Cardiac muscle cell (in vitro differentiated cells and primary cell): Measurements from ENCODE around the gene FAM221B. TPM values are rescaled to one million over a fixed set of nuclear protein-coding genes. Genes with fewer than 3 reads are reported as not detected.
A peak's percentile ranks its signal among the peaks of the same experiment; 100 is the strongest.

Experiments used
- DNase-seq, 2 donors: peaks; one replicate each; pipeline versions ENCODE4 v3.0.0 to v3.0.0-alpha.2; 2010 to 2017; ENCODE audit warnings: low read depth in 1 of 2, low spot score in 1 of 2
- H3K27ac ChIP-seq: fragments of 200-600 bp; sonication (generic); 2 replicates; pipeline ENCODE4 v1.5.1; 2016
- H3K27me3 ChIP-seq: fragments of 200-600 bp; sonication (generic); 2 replicates; pipeline ENCODE4 v1.6.0; 2016; ENCODE audit warnings: control low read depth
- H3K36me3 ChIP-seq: fragments of 200-600 bp; sonication (generic); 2 replicates; pipeline ENCODE4 v1.5.1; 2016; ENCODE audit warnings: control low read depth
- H3K4me1 ChIP-seq: fragments of 200-600 bp; sonication (generic); 2 replicates; pipeline ENCODE4 v1.8.1; 2017; ENCODE audit warnings: low read depth, mild to moderate bottlenecking, mixed run types
- H3K4me3 ChIP-seq: fragments of 200-600 bp; sonication (generic); 2 replicates; pipeline ENCODE4 v1.5.1; 2016; ENCODE audit warnings: mild to moderate bottlenecking
- H3K9me3 ChIP-seq: fragments of 200-600 bp; sonication (generic); 2 replicates; pipeline ENCODE4 v1.5.1; 2017; ENCODE audit warnings: low read depth, mild to moderate bottlenecking, control low read depth
- polyA plus RNA-seq: library from polyadenylated mRNA; unstranded; fragments of >200 nt; fragmentation: Nextera tagmentation; extraction: Ambion mirVana; gene quantifications from 2 replicates; pipeline ENCODE4 v1.2.1, GENCODE V29; 2016
- total RNA-seq: library from RNA; depleted of rRNA; stranded (reverse); fragments of >200 nt; gene quantifications from 2 replicates; pipeline ENCODE4 v1.2.3, GENCODE V29; 2016
- TF ChIP-seq, protein P1 (sequence below): IDR thresholded peaks from 2 replicates; pipeline ENCODE4 v1.5.1; 2012; ENCODE audit warnings: low read depth, mild to moderate bottlenecking, low read length

Gene FAM221B
- total and polyA plus RNA-seq, 2 experiments from 2014 or later: 0.66 TPM; not detected in 1

DNA sequence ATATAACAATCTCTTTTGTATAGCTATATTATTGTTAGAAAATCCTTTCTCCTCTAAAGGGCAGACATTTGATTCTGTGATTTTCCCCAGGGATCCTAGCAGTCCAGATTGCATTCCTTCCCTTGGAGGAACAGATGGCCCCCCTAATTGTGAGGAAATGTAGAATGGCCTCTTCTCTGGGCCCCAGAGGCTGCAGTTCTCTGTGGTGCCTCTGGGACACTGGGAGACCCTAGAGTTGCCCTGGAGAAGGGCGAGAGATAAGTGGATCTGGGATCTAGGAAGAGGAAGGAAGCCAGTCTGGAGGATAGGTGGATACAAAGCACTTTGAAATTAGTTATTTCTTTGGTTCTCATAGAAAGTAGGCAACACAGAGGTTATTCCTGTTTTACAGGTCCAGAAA, 11.8 kb downstream of the FAM221B start:
- Histone ChIP-seq H3K27ac (no peak overlapping the region), H3K4me3 (no peak overlapping the region)
- DNase-seq: no peak

DNA sequence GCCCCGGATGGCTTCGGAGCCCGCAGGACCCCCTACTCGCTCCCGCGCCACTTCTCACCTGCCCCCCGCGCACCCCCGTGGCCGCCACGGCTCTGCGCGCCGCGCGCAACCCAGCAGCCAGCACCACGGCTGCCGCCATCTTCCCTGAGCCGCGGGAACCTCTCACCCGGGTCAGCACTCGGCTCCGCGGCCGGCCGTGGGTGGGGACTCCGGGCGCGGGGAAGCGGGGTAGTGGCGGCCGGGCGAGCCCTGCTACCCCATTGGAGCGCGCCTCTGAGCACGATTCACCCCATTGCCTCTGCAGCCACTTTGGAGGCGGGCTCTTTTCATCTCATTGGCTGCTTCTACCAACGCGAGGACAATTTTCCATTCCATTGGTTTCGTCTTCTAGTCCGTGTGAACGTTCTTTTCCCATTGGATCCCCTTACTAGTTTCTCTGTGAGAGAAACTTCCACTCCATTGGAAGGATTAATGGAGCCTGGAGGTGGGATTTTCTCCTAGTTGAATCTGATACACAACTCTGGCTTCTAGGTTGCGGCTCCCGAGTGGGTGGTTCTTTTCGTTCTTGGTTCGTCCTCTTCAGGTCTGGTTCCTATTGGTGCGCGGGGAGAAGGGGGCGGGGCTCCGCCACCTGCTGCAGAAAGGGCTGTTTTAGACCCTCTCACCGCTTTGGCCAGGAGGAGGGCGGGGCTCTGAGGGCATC, 13.5 kb downstream of the FAM221B start, which contains the start of gene HINT2:
HINT2 (minus strand) TSS at position 202 of the 703 bp plus-strand sequence; CDS start at position 139, 63 bp downstream.
- Histone ChIP-seq H3K4me1 (peaks cover 15% of the 10 kb centered on the region), H3K4me3 (peak within 1 kb of the TSS; percentile 83), H3K36me3 (no peaks in the 10 kb centered on the region), H3K27ac (peak within 1 kb of the TSS; percentile 92), H3K27me3 (no peaks in the 10 kb centered on the region), H3K9me3 (no peaks in the 10 kb centered on the region)
- DNase-seq: peak; percentile 98 to 99
- TF ChIP-seq, protein P1, sequence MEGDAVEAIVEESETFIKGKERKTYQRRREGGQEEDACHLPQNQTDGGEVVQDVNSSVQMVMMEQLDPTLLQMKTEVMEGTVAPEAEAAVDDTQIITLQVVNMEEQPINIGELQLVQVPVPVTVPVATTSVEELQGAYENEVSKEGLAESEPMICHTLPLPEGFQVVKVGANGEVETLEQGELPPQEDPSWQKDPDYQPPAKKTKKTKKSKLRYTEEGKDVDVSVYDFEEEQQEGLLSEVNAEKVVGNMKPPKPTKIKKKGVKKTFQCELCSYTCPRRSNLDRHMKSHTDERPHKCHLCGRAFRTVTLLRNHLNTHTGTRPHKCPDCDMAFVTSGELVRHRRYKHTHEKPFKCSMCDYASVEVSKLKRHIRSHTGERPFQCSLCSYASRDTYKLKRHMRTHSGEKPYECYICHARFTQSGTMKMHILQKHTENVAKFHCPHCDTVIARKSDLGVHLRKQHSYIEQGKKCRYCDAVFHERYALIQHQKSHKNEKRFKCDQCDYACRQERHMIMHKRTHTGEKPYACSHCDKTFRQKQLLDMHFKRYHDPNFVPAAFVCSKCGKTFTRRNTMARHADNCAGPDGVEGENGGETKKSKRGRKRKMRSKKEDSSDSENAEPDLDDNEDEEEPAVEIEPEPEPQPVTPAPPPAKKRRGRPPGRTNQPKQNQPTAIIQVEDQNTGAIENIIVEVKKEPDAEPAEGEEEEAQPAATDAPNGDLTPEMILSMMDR: no peak

More for the DNA sequence above, 11.8 kb downstream of the FAM221B start:
- no peaks in the 10 kb centered on the region for H3K27me3 ChIP-seq
- TF ChIP-seq, protein P1: no peak
- no peaks in the 10 kb centered on the region for H3K36me3 ChIP-seq
- peaks cover 15% of the 10 kb centered on the region for H3K4me1 ChIP-seq
- no peaks in the 10 kb centered on the region for H3K9me3 ChIP-seq

DNA sequence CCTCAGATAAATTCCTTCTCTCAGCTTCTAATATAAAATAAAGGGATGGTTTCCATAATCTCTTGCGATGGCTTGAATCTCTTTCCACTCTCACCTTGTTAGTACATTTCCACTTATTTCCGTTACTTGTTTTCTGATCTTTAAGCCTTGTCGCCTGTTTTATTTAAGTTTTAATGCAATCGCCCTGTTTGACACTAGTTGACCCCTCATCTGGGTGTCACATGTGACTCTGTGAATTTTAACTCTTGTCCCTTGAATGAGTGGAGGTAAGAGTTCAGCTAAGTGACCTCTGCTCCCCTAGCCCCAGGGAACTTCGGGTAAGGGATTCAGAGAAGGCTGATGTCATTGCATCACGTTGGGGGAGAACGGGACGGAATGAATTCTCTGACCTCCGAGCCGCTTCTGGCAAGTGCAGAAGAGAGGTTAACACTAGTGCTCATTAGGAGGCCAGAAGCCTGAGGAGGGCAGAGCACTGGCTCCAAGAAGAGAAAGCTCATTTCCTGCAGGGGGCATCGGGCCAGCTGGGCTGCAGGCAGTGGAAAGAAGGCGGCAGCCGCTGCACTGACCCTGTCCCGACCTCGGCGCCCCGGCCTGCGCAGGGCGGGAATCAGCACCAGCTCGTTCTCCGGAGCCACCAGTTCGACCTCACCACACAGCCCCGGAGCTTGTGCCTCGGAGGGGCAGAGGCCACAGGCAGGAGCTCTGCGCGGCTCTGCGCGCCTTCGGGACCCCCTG, 14.3 kb downstream of the FAM221B start:
- Histone ChIP-seq H3K36me3 (no peaks in the 10 kb centered on the region), H3K4me1 (peaks cover 15% of the 10 kb centered on the region), H3K4me3 (peak overlapping the region; percentile 83), H3K27me3 (no peaks in the 10 kb centered on the region), H3K9me3 (no peaks in the 10 kb centered on the region), H3K27ac (peak overlapping the region; percentile 92)
- TF ChIP-seq, protein P1: peak; percentile 27
- DNase-seq: peak; percentile 66 to 84

DNA sequence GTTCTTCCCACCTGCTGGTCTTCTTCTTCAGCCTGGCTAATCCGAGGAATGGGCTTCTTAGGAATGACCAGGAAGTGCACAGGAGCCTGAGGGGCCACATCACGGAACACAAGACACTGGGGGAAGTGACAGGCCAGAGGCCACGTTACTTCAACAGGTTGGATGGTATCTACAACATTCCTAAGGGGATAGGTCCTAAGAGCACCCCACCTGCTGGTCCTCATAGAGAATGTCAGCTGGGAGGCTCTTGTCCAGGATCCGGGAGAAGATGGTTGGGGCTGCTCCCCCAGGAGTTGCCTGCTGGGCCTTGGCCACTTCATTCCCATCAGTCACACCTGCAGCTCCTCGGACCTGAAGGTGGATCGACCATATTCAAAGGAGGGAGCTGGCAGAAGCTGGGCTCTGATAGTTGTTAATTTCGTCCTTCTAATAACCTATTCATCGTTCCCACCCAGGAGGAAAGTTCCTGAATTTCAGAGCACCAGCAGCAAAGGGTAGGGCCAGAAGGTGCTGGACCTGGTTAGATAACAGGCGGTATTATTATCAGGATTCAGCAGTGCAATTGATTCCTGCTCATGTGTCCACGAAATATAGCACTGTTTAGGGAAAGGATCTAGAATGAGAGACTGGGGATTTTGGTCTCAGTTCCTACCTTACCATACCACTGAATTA, 15.0 kb downstream of the FAM221B start:
- H3K4me3 ChIP-seq: peak overlapping the region; percentile 83
- peak overlapping the region; percentile 92 for H3K27ac ChIP-seq
- TF ChIP-seq, protein P1: peak; percentile 33
- H3K36me3 ChIP-seq: no peaks in the 10 kb centered on the region
- no peaks in the 10 kb centered on the region for H3K9me3 ChIP-seq
- H3K4me1 ChIP-seq: peaks cover 15% of the 10 kb centered on the region
- no peaks in the 10 kb centered on the region for H3K27me3 ChIP-seq
- peak in 1 of 2 donors; percentile 26 for DNase-seq

DNA sequence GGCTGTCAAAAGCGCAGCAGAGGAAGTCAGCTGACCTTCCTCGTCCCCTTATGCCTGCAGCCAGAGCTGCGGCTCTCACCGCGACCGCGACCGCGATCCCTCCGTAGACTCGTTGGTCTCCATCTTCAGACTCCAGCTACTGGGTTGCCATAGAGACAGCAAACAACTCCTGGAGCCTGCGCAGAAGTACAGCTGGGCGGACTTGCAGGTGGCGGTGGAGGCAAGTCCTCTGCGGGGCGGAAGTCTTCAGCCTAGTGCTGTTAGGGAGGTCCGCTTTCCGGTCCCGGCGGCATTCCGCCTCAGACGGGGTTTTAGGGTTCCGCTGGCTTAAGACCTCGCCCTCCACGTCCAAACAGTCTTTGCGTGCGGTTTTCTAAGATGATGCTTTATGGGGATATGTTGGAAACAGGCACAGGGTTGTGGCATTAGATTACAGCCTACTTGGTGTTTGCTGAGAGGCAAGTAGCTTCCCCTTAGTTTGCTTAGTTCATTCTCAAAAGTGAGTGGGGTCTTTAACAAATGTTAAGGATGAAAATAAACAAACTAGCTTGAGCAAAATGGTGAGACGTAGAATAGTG, 16.4 kb downstream of the FAM221B start, which contains the start of gene SPAG8:
SPAG8 (minus strand) TSS at position 238 of the 578 bp plus-strand sequence; CDS start at position 123, 115 bp downstream.
- no peaks in the 10 kb centered on the region for H3K9me3 ChIP-seq
- peak; percentile 94 to 98 for DNase-seq
- peak within 1 kb of the TSS; percentile 27 for H3K4me3 ChIP-seq
- H3K4me1 ChIP-seq: peaks cover 18% of the 10 kb centered on the region
- no peaks in the 10 kb centered on the region for H3K27me3 ChIP-seq
- peaks cover 5% of the 10 kb centered on the region for H3K36me3 ChIP-seq
- H3K27ac ChIP-seq: no peak within 1 kb of the TSS
- TF ChIP-seq, protein P1: no peak
